ENCODE results near the gene FAM131A.

The FAM131A gene

DNA sequence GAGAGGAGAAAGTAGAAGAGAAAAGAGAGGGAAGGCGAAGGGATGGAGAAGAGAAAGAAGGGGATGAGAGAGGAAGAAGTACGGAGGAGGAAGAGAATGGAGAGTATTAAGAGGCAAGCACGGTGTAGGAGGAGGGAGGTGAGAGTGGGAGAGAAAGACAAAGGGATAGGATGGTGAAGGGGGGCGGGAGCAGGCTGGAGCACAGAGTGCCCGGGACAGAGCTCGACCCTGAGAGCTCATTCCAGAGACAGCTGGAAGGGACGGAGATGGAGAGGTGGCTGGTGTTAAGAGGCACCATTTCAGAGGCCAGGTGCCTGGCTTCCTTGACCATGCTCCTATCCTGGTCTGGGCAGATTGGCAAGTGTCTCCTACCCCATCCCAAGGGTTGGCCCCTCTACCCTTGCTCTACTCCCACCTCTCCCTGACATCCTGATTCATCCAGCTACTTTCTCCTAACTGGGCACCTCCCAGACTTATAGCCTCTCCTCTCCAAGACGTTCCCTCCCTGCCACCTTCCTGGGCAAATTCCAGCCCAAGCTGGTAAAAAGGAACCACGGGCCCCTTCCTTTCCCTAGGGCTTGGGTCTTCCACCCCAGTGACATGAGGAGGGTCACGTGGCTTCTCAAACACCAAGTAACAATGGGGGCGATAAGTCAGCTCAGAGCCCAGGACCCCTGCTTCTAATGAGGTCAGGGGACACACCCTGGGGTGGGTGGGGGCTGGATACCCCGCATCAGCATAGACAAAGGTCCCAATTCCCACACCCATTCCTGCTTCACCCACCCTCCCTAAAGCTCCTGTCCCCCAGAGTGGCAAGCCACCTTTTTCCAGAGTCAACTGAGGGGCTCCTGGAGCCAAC, 22.9 kb downstream of the FAM131A start:
- Histone ChIP-seq H3K27me3 (peaks cover 28% of the 10 kb centered on the region), H3K27ac (no peak overlapping the region), H3K4me3 (ENCODE audit: low read depth in 1 of 2, low read length in 1 of 2) (no peak overlapping the region), H3K4me1 (ENCODE audit: control insufficient read depth in 1 of 2, insufficient read depth in 1 of 2, low read depth in 1 of 2, low read length in 1 of 2) (peaks cover 24 to 28% of the 10 kb centered on the region in 2 experiments), H3K9me3 (no peaks in the 10 kb centered on the region), H3K36me3 (no peaks in the 10 kb centered on the region)
- no peak for TF ChIP-seq CTCF (IDR thresholded peaks at IDR 0.05)

GRCh38 chr3:184360929-184361531, 23.6 kb downstream of the FAM131A start:
- no peaks in the 10 kb centered on the region for H3K9me3 ChIP-seq
- no peak for TF ChIP-seq CTCF (IDR thresholded peaks at IDR 0.05)
- peaks cover 28% of the 10 kb centered on the region for H3K27me3 ChIP-seq
- H3K4me3 ChIP-seq (ENCODE audit: low read depth in 1 of 2, low read length in 1 of 2), result peak overlapping the region; percentile 91
- peaks cover 24 to 28% of the 10 kb centered on the region in 2 experiments for H3K4me1 ChIP-seq (ENCODE audit: control insufficient read depth in 1 of 2, insufficient read depth in 1 of 2, low read depth in 1 of 2, low read length in 1 of 2)
- no peak overlapping the region for H3K27ac ChIP-seq
- H3K36me3 ChIP-seq, result no peaks in the 10 kb centered on the region

- Histone ChIP-seq H3K36me3 (no peaks in the 10 kb centered on the region), H3K27ac (peak within 1 kb of the TSS; percentile 70), H3K4me1 (ENCODE audit: control insufficient read depth in 1 of 2, insufficient read depth in 1 of 2, low read depth in 1 of 2, low read length in 1 of 2) (peaks cover 24 to 28% of the 10 kb centered on the region in 2 experiments), H3K9me3 (no peaks in the 10 kb centered on the region), H3K4me3 (ENCODE audit: low read depth in 1 of 2, low read length in 1 of 2) (peak within 1 kb of the TSS; percentile 91), H3K27me3 (peaks cover 28% of the 10 kb centered on the region)
- no peak for TF ChIP-seq CTCF (IDR thresholded peaks at IDR 0.05)
These were observed 24.1 kb downstream of the FAM131A start, which contains the start of the genes CLCN2 and POLR2H for GRCh38 chr3:184361532-184361931. Gene CLCN2, minus strand, starts transcription at chr3:184361605. Its CDS starts 126 bp downstream, at chr3:184361479. Gene POLR2H, plus strand, starts transcription at chr3:184361710. Its CDS starts 1,783 bp downstream, at chr3:184363493.

GRCh38 chr3:184361932-184362667, 24.7 kb downstream of the FAM131A start:
- no peak for TF ChIP-seq CTCF (IDR thresholded peaks at IDR 0.05)
- H3K4me3 ChIP-seq (ENCODE audit: low read depth in 1 of 2, low read length in 1 of 2), result peak overlapping the region; percentile 91
- no peaks in the 10 kb centered on the region for H3K36me3 ChIP-seq
- H3K4me1 ChIP-seq (ENCODE audit: control insufficient read depth in 1 of 2, insufficient read depth in 1 of 2, low read depth in 1 of 2, low read length in 1 of 2), result peaks cover 24 to 28% of the 10 kb centered on the region in 2 experiments
- H3K27me3 ChIP-seq, result peaks cover 28% of the 10 kb centered on the region
- no peaks in the 10 kb centered on the region for H3K9me3 ChIP-seq
- peak overlapping the region; percentile 70 for H3K27ac ChIP-seq
